ENCODE measurements around the gene SNRPN. TPM values are rescaled to one million over a fixed set of nuclear protein-coding genes. Genes with fewer than 3 reads are reported as not detected.
A peak's percentile ranks its signal among the peaks of the same experiment; 100 is the strongest.

SNRPN gene
- total RNA-seq, 1 donor from 2014 or later = 146 TPM

- TF ChIP-seq CTCF (IDR thresholded peaks at IDR 0.05; ENCODE audit: unreplicated experiment) = no peak
- H3K36me3 Mint-ChIP-seq (ENCODE audit: insufficient read depth) = peaks cover 6% of the 10 kb centered on the region
- no peaks in the 10 kb centered on the region for H3K9me3 Mint-ChIP-seq (ENCODE audit: low read depth)
- peak; percentile 53 for DNase-seq (ENCODE audit: low spot score, unreplicated experiment)
- peaks cover 15% of the 10 kb centered on the region for H3K4me1 Mint-ChIP-seq (ENCODE audit: low read depth)
- peak overlapping the region; percentile 89 for H3K4me3 Mint-ChIP-seq (ENCODE audit: low read depth)
- H3K27me3 Mint-ChIP-seq = no peaks in the 10 kb centered on the region
- peak overlapping the region; percentile 99 for H3K27ac Mint-ChIP-seq
These were observed 1.5 kb downstream of the SNRPN start for GRCh38 chr15:24956111-24956838.

- H3K27ac Mint-ChIP-seq = peak overlapping the region; percentile 90
- peaks cover 6% of the 10 kb centered on the region for H3K36me3 Mint-ChIP-seq (ENCODE audit: insufficient read depth)
- no peak for DNase-seq (ENCODE audit: low spot score, unreplicated experiment)
- H3K4me3 Mint-ChIP-seq (ENCODE audit: low read depth) = peak overlapping the region; percentile 89
- no peaks in the 10 kb centered on the region for H3K9me3 Mint-ChIP-seq (ENCODE audit: low read depth)
- no peak for TF ChIP-seq CTCF (IDR thresholded peaks at IDR 0.05; ENCODE audit: unreplicated experiment)
- no peaks in the 10 kb centered on the region for H3K27me3 Mint-ChIP-seq
- peaks cover 19% of the 10 kb centered on the region for H3K4me1 Mint-ChIP-seq (ENCODE audit: low read depth)
These were observed 2.9 kb downstream of the SNRPN start for GRCh38 chr15:24957691-24958090.

GRCh38 chr15:24961967-24962366, 7.2 kb downstream of the SNRPN start:
- no peak for TF ChIP-seq CTCF (IDR thresholded peaks at IDR 0.05; ENCODE audit: unreplicated experiment)
- peak overlapping the region; percentile 69 for H3K27ac Mint-ChIP-seq
- peaks cover 21% of the 10 kb centered on the region for H3K4me1 Mint-ChIP-seq (ENCODE audit: low read depth)
- peaks cover 8% of the 10 kb centered on the region for H3K9me3 Mint-ChIP-seq (ENCODE audit: low read depth)
- no peaks in the 10 kb centered on the region for H3K27me3 Mint-ChIP-seq
- H3K4me3 Mint-ChIP-seq (ENCODE audit: low read depth) = no peak overlapping the region
- no peak for DNase-seq (ENCODE audit: low spot score, unreplicated experiment)
- peaks cover 21% of the 10 kb centered on the region for H3K36me3 Mint-ChIP-seq (ENCODE audit: insufficient read depth)

- H3K4me3 Mint-ChIP-seq (ENCODE audit: low read depth) = no peak overlapping the region
- TF ChIP-seq CTCF (IDR thresholded peaks at IDR 0.05; ENCODE audit: unreplicated experiment) = no peak
- peaks cover 22% of the 10 kb centered on the region for H3K36me3 Mint-ChIP-seq (ENCODE audit: insufficient read depth)
- no peak for DNase-seq (ENCODE audit: low spot score, unreplicated experiment)
- H3K9me3 Mint-ChIP-seq (ENCODE audit: low read depth) = peaks cover 8% of the 10 kb centered on the region
- peak overlapping the region; percentile 71 for H3K27ac Mint-ChIP-seq
- no peaks in the 10 kb centered on the region for H3K27me3 Mint-ChIP-seq
- H3K4me1 Mint-ChIP-seq (ENCODE audit: low read depth) = peaks cover 19% of the 10 kb centered on the region
These were observed 8.1 kb downstream of the SNRPN start for GRCh38 chr15:24962880-24963279.

- Mint-ChIP-seq H3K27me3 (no peaks in the 10 kb centered on the region), H3K9me3 (ENCODE audit: low read depth) (peaks cover 8% of the 10 kb centered on the region), H3K4me1 (ENCODE audit: low read depth) (peaks cover 8% of the 10 kb centered on the region), H3K4me3 (ENCODE audit: low read depth) (no peak overlapping the region), H3K27ac (no peak overlapping the region), H3K36me3 (ENCODE audit: insufficient read depth) (peaks cover 21% of the 10 kb centered on the region)
- TF ChIP-seq CTCF (IDR thresholded peaks at IDR 0.05; ENCODE audit: unreplicated experiment) = no peak
- DNase-seq (ENCODE audit: low spot score, unreplicated experiment) = no peak
These were observed 11.7 kb downstream of the SNRPN start for GRCh38 chr15:24966364-24967103.
